ENCODE measurements around the gene ARPC4.
"Not testable (repeated sequence)": the region's sequence is repeated elsewhere in the genome, so short reads cannot be mapped to it uniquely, and the experiment has no call there.

ARPC4 gene

DNA sequence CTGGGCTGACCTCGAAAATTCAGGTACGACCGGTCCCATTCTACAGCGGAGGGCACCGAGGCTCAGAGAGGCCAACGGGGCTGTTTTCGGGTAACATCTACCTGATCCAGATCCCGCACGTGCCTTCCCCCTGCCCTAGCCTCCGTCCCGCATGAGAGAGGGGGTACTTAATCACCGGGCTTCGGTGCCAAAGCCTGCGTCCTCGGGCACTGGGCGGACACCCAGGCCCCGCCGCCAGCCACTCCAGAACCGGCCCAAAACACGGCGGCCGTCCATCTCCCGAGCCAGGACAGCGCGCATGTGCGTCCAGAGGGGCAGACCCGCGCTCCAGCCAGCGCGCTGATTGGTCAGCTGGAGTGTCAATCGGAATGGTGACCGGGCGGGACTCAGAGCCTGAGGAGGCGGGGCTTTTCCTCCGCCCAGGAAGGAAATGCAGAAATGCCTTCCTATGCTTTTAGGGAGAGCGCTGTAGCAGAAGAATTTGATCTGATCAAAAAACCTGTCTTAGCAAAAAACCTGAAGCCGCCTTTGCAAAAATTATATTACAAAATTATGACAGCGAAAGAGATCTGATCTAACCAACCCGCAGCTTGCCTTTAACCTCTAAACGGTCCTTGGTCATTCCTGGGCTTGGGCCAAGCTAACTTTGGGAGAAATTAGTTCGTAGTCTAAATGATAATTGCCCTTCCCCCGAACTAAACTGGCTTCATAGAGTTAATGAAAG, 51.0 kb downstream of the ARPC4 start, which contains the start of gene RPUSD3:
TSS of gene RPUSD3 (minus strand) at position 294 of the 724 bp plus-strand sequence. CDS start at position 276, 18 bp downstream.
- TF ChIP-seq, protein P1, sequence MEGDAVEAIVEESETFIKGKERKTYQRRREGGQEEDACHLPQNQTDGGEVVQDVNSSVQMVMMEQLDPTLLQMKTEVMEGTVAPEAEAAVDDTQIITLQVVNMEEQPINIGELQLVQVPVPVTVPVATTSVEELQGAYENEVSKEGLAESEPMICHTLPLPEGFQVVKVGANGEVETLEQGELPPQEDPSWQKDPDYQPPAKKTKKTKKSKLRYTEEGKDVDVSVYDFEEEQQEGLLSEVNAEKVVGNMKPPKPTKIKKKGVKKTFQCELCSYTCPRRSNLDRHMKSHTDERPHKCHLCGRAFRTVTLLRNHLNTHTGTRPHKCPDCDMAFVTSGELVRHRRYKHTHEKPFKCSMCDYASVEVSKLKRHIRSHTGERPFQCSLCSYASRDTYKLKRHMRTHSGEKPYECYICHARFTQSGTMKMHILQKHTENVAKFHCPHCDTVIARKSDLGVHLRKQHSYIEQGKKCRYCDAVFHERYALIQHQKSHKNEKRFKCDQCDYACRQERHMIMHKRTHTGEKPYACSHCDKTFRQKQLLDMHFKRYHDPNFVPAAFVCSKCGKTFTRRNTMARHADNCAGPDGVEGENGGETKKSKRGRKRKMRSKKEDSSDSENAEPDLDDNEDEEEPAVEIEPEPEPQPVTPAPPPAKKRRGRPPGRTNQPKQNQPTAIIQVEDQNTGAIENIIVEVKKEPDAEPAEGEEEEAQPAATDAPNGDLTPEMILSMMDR (IDR thresholded peaks at IDR 0.05; ENCODE audit: control extremely low read depth, extremely low read depth, low read depth, missing control alignments), result no peak
- DNase-seq (ENCODE audit: extremely low spot score), result peak; percentile 100
- CTCF ChIA-PET, result interaction anchor here (1.0 to 2.0 kb wide), 4 partner anchors 9 to 477 kb away, joined by 3 to 4 read pairs (median 3); partner anchors contain the start of gene SEC13
- POLR2A ChIA-PET, result no interaction called here

DNA sequence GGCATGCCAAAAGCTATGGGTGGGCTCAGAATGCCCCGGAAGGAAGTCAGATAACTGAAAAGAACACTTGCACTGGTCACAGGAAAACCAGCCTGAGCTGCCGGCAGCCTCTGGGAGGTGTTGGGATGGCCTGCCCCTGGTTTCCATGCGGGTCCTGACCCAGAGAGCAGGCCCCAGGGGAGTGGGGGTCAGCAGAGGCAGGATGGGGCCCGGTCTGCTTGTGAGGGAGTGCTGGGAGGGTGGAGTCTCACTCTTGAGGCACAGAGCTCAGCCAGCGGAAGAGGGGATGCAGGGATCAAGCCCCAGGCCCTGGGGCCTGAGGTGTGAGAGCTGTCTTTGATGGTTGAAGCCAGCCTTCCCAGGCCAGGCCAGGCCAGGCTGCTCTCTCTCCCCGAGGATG, 53.3 kb downstream of the ARPC4 start:
- POLR2A ChIA-PET, result interaction anchor here (0.5 kb wide), 1 partner anchor 57 kb away, joined by 3 read pairs; no protein-coding TSS in a partner anchor
- no peak for DNase-seq (ENCODE audit: extremely low spot score)
- CTCF ChIA-PET, result interaction anchor here (0.8 to 1.8 kb wide), 8 partner anchors 9 to 343 kb away, joined by 3 to 4 read pairs (median 3); partner anchors contain the start of gene CRELD1
- TF ChIP-seq, protein P1 (IDR thresholded peaks at IDR 0.05; ENCODE audit: control extremely low read depth, extremely low read depth, low read depth, missing control alignments), result no peak

DNA sequence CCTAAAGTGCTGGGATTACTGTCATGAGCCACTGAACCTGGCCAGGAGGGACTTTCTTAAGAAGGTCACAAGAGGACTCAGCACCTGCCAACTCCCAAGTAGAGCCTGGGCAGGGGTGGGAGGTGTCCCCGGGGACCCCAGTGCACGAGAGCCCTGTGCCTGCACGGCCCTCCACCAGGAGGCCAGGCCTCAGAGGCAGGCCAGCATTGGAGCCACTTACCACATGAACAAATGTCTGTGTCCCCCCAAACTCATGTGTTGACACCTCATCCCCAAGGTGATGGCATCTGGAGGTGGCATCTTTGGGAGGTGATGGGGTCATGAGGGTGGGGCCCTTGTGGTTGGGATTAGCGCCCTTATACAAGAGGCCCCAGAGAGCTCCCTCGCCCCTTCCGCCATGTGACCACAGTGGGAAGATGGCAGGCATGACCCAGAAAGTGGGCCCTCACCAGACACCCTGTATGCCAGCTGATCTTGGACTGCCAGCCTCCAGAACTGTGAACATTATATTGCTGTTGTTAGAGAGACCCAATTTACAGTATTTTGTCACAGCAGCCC, 54.1 kb downstream of the ARPC4 start:
- TF ChIP-seq, protein P1 (IDR thresholded peaks at IDR 0.05; ENCODE audit: control extremely low read depth, extremely low read depth, low read depth, missing control alignments), result no peak
- ChIA-PET CTCF (interaction anchor here (0.8 to 1.8 kb wide), 6 partner anchors 8 to 343 kb away, joined by 3 to 4 read pairs (median 3); partner anchors contain the start of gene CRELD1), POLR2A (no interaction called here)
- DNase-seq (ENCODE audit: extremely low spot score), result no peak

DNA sequence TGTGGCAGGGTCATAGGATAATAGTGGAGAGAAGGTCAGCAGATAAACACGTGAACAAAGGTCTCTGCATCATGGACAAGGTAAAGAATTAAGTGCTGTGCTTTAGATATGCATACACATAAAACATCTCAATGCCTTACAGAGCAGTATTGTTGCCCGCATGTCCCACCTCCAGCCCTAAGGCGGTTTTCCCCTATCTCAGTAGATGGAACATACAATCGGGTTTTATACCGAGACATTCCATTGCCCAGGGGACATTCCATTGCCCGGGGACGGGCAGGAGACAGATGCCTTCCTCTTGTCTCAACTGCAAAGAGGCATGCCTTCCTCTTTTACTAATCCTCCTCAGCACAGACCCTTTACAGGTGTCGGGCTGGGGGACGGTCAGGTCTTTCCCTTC, 55.0 kb downstream of the ARPC4 start:
- POLR2A ChIA-PET; DNase-seq (ENCODE audit: extremely low spot score): not testable (repeated sequence)
- CTCF ChIA-PET, result interaction anchor here (1.4 kb wide), 2 partner anchors 83 to 475 kb away, joined by 3 to 4 read pairs; no protein-coding TSS in a partner anchor

DNA sequence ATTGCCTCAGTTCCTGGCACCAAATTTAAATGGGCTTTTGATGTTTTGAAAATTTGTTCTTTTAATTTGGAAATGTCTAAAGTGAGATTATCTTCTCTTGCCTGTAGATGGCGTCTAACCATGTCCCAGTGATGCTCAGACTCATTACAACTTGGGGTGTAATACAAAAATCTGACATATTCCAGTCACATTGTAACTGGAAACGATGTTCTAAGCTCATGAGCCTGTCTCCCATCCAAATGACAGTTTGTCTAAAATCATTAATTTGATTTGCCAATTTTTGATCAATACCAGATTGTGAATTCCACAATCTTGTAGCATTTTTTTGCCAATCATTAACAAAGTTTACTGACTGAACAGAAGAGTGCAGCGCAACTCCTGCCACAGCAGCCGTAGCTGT, 56.0 kb downstream of the ARPC4 start:
- POLR2A ChIA-PET; DNase-seq (ENCODE audit: extremely low spot score): not testable (repeated sequence)
- CTCF ChIA-PET, result interaction anchor here (0.6 to 1.5 kb wide), 7 partner anchors 8 to 890 kb away, joined by 3 to 4 read pairs (median 3); no protein-coding TSS in a partner anchor
- TF ChIP-seq, protein P1 (IDR thresholded peaks at IDR 0.05; ENCODE audit: control extremely low read depth, extremely low read depth, low read depth, missing control alignments), result peak; percentile 58

DNA sequence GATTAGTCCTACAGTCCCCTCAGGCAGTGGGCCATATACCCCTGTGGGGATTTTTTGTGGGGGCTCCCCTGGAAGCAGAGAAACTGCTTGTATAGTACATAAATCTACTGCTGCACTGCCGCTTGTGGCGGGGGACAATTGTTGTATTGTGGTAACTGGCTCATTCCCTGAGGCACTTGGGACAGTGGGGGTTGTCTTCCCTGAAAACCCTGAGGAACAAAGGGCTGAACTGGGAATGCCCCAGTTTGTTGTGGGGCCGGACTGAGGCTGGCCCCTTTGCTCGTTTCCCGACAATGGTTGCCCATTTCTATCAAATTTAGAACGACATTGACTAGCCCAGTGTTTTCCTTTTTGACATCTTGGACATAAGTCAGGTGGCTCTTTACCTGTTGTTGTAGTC, 58.5 kb downstream of the ARPC4 start:
- CTCF ChIA-PET; DNase-seq (ENCODE audit: extremely low spot score); POLR2A ChIA-PET: not testable (repeated sequence)

DNA sequence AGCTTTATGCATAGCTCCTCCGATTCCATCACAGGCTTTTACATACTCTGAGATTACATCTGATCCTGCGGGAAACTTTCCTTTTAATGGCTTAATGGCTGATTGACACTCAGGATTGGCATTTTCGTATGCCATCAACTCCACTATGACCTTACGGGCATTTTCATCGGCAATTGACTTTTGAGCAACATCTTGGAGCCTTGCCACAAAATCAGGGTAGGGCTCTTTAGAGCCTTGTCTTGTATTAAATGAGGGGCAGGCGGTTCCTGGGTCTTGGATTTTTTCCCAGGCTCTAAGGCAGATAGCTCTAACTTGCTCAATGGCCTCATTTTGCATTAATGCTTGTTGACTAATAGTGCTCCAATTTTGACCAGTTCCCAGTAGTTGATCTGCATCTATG, 59.0 kb downstream of the ARPC4 start:
- CTCF ChIA-PET; POLR2A ChIA-PET; DNase-seq (ENCODE audit: extremely low spot score): not testable (repeated sequence)

DNA sequence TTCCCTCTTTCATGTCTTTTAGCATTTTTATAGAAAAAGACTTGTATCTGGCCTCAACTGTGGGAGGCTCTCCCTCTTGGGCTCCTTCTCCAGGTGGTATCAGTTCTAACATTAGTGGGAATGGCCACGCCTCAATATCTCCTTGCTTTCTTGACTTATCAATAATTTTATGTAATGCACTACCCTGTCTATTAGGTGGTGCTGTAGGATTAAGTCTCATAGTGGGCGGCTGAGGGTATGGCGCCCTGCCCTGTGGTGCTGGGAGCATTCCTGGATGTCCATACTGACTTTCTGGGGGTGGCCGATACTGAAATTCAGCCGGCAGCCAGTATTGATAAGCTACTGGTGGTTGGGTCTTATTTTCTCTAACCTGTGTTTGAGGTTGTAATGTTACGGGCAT, 59.6 kb downstream of the ARPC4 start:
- CTCF ChIA-PET, result no interaction called here
- POLR2A ChIA-PET, result no interaction called here
- TF ChIP-seq, protein P1 (IDR thresholded peaks at IDR 0.05; ENCODE audit: control extremely low read depth, extremely low read depth, low read depth, missing control alignments), result no peak
- no peak for DNase-seq (ENCODE audit: extremely low spot score)

DNA sequence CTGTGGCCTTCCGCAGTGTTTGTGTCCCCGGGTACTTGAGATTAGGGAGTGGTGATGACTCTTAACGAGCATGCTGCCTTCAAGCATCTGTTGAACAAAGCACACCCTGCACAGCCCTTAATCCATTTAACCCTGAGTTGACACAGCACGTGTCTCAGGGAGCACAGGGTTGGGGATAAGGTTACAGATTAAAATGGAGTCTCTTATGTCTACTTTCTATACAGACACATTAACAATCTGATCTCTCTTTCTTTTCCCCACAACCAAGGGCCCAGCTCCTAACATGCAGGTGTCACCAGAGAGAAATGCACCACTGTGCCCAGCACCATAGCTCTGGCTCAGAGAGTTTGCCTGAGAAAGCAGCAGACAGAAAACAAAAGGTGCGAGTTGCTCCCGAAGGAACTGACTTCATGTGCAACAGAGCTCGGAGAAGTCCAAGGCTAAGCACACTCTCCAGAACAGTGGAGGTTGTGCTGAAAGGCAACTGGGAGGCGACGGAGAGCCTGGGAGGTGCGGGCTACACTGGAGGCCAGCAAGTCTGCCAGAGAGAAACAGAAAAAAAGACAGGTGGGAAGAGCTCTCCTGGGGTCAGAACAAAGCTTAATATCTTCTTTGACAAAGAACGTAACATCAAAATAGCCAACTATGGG, 61.5 kb downstream of the ARPC4 start:
- DNase-seq (ENCODE audit: extremely low spot score); POLR2A ChIA-PET: not testable (repeated sequence)
- CTCF ChIA-PET, result interaction anchor here (1.0 to 1.7 kb wide), 2 partner anchors 8 to 26 kb away, joined by 3 to 4 read pairs; partner anchors contain the start of gene CIDEC

Measured in GM10248 (cell line).